AG09309 (cell line): ENCODE data around the gene MACROD1.

Experiments used
- DNase-seq: peaks from one replicate; pipeline ENCODE4 v3.0.0-alpha.2; 2010; ENCODE audit warnings: low read depth
- H3K4me3 ChIP-seq: 2 replicates; pipeline ENCODE4 v1.5.1; 2011; ENCODE audit warnings: mild to moderate bottlenecking, low read depth, low read length, moderate library complexity; ENCODE audit not compliant: control insufficient read depth
- TF ChIP-seq, protein P1 (sequence below): IDR thresholded peaks from 2 replicates; pipeline ENCODE4 v1.5.1; 2011; ENCODE audit warnings: mild to moderate bottlenecking, low read depth, low read length, inconsistent platforms; ENCODE audit not compliant: insufficient read depth, control insufficient read depth; ENCODE audit errors: missing control alignments

Gene MACROD1

DNA sequence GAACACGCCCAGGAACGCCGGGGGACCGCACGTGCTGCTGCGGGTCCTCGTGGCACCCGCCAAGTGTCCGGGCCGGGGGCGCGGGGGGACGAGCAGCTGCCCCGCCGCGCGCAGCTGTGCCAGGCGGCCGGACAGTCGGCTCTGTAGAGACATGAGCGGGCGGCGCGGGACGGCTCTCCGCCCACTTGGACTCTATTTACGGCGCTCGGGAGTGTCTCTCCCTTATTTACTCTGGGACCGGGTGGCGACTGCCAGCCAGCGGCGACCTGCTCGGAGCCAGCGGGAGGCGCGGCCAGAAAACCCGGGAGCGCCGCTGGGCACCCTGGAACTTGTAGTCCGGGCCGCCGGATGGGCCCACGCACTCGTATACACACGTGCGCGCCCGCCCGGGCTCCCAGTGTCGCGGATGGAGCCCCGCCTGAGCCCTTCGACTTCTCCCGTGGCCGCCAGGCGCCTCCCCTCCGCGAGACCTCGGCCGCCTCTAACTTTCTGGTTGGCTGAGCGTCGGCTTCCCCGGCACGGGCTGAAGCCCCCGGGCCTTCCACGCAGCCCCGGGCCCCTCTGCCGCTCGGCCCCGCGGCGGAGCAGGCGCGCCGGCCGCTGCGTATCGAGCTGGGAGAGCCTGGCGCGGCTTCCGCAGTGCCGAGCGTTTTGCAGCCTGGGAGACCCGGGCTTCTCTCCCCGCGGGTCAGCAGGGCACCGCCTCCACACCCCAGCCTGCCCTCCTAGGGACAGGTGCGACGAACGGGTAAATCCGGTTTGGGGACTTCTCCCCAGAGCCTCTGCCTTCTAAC is at the start of gene MACROD1:
TSS of gene MACROD1 (minus strand) at position 272 of the 794 bp plus-strand sequence. CDS start at position 153, 119 bp downstream.
- TF ChIP-seq, protein P1, sequence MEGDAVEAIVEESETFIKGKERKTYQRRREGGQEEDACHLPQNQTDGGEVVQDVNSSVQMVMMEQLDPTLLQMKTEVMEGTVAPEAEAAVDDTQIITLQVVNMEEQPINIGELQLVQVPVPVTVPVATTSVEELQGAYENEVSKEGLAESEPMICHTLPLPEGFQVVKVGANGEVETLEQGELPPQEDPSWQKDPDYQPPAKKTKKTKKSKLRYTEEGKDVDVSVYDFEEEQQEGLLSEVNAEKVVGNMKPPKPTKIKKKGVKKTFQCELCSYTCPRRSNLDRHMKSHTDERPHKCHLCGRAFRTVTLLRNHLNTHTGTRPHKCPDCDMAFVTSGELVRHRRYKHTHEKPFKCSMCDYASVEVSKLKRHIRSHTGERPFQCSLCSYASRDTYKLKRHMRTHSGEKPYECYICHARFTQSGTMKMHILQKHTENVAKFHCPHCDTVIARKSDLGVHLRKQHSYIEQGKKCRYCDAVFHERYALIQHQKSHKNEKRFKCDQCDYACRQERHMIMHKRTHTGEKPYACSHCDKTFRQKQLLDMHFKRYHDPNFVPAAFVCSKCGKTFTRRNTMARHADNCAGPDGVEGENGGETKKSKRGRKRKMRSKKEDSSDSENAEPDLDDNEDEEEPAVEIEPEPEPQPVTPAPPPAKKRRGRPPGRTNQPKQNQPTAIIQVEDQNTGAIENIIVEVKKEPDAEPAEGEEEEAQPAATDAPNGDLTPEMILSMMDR, result no peak
- H3K4me3 ChIP-seq, result peak within 1 kb of the TSS; percentile 55
- DNase-seq, result peak; percentile 18

DNA sequence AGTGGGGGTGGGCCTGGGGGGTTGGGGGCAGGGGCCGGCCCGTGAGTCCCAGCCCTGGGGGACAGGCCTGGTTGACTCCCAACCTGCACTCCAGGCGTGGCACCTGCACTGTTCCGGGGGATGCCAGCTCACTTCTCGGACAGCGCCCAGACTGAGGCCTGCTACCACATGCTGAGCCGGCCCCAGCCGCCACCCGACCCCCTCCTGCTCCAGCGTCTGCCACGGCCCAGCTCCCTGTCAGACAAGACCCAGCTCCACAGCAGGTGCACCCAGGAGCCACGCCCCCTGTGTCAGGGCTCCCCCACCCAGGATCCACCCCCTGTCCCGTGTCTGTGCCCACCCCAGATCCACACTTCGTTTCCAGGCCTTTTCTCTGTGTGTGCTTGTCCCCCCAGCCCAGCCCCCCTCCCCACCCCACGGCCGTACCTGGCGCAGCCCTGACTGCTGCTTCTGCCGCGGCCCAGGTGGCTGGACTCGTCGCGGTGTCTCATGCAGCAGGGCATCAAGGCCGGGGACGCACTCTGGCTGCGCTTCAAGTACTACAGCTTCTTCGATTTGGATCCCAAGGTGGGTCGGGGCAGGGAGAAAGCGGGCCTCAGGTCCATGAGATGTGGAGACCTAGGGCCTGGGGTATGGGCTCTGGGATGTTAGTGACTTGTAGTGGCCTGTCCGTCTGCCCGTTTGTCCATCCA is 45.4 kb upstream of the MACROD1 start:
- DNase-seq, result no peak
- TF ChIP-seq, protein P1, result no peak
- no peak overlapping the region for H3K4me3 ChIP-seq

- no peak overlapping the region for H3K4me3 ChIP-seq
- TF ChIP-seq, protein P1, result no peak
- DNase-seq, result no peak
Observed at GRCh38 chr11:64210301-64211020, 44.5 kb upstream of the MACROD1 start.

DNA sequence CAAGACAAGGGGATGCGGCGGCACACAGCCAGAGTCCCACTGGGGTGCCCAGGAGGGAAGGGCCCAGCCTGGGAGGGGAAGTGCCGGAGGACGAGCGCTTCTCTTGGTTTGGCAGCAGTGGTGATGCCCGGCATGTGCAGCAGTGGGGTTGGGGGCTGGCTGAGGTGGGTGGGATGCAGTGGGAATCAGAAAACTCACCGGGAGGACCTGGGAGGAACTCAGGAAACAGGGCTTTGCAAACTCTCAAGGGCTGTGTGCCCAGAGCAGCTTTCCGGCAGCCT is 43.6 kb upstream of the MACROD1 start:
- TF ChIP-seq, protein P1, result no peak
- no peak for DNase-seq
- no peak overlapping the region for H3K4me3 ChIP-seq

DNA sequence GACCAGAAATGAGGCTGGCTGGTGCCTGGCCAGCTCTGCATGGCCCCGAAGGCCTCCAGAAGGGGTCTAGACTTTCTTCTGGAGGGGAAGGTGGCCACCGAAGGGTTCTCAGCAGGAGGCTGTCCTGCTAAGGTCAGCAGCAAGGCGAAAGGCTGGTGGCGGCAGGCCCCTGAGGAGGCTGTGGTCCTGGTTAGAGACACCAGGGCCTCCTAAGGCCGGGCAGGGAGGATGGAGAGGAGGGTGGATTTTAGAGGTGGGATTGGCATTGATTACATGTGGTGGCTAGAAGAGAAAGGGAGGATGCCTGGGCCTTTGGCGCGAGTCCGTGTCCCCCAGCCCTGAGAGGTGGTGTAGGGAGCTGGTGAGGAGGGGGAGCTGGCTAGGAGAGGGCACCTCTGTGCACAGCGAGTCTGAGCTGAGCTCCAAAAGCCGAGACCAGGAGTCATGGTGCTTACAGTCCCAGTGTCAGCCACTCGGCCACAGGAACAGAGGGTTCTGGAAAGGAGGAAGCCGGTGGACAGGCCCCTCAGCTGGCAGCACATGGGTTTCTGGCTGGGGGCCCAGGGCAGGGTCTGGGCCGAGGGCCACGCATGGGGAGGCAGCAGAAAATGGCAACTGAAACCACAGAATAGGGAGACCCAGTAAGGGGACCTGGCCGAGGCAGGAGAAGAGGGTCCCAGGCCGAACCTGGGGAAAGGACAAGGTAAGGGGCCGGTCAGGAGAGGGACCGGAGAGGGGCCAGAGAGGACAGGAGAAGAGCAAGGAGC is 43.1 kb upstream of the MACROD1 start:
- TF ChIP-seq, protein P1, result no peak
- no peak overlapping the region for H3K4me3 ChIP-seq
- no peak for DNase-seq
